Skin of body (tissue), 2 donors: Measurements from ENCODE around the gene PGPEP1. TPM values are rescaled to one million over a fixed set of nuclear protein-coding genes. Genes with fewer than 3 reads are reported as not detected.
"Not testable (repeated sequence)": the region's sequence is repeated elsewhere in the genome, so short reads cannot be mapped to it uniquely, and the experiment has no call there.

Source experiments
- DNase-seq: peaks from one replicate; lab custom pipeline; 2025; lab: John Stamatoyannopoulos, UW
- total RNA-seq: library from RNA; depleted of rRNA; stranded (reverse); fragments of >200 nt; gene quantifications from one replicate; pipeline ENCODE4 v1.2.3, GENCODE V29; 2014

Gene PGPEP1
- total RNA-seq, 1 donor from 2014 or later: 9.6 TPM

DNA sequence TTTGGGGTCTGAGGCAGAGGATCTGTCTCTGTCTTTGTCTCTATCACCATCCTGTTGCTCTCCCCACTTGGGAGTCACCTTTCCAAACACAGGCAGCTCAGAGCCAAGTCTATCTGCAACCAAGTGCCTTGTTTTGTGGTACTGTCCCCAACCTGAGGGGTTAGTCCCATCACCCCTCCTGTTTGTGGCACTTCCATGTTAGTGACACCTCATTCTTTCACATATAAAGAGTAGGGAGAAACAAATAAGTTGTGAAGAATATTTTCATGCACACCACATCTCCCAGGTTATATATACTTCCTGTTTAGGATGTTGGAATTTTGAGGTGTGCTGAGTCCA lies 49.3 kb downstream of the PGPEP1 start:
- DNase-seq: no peak

DNA sequence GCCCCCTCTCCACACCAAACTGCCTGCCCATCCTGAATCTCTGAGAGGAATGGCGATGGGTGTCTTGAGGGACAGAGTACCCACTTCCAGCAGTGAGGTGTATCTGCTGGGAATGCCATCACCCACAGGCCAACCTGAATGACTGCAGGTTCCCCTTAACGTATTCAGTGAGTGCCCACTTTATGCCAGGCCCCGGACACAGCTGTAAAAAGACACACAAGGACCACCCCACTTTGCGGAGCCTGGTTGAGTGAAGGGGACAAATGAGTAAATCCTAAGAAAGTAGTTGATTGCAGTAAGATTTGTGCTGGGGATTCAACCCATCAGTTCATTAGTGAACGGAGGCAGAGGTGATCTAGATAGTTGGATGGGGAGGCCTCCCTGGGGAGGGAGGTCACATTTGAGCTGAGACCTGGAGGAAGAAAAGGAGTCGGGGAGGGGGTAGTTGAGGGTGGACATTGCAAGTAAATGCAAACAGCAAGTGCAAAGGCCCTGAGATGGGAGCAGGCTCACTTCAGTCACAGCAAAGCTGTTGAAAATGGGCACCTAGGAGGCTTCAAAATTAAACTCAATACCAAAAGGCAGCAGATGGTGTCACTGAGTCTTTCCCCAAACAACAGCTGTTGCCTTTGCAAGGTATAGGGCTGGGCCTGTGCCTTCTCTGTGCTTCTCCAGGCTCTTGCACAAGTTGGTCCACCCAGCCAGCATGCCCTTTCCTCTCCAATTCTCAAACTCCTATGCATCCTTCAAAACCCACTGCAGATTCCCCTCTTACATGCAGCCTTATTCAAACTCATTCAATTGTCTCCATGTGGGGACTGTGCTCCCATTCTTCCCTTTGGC lies 49.9 kb downstream of the PGPEP1 start:
- DNase-seq: no peak

- DNase-seq: no peak
Observed at GRCh38 chr19:18391509-18392075, 51.2 kb downstream of the PGPEP1 start.

GRCh38 chr19:18392417-18392816 lies 52.0 kb downstream of the PGPEP1 start:
- DNase-seq: no peak

GRCh38 chr19:18392926-18393325 lies 52.5 kb downstream of the PGPEP1 start:
- no peak for DNase-seq

- DNase-seq: no peak
Observed at GRCh38 chr19:18393836-18394235, 53.4 kb downstream of the PGPEP1 start.

- no peak for DNase-seq
Observed at GRCh38 chr19:18396471-18397241, 56.3 kb downstream of the PGPEP1 start.

GRCh38 chr19:18397242-18398202 lies 57.1 kb downstream of the PGPEP1 start, which contains the start of gene LRRC25:
LRRC25 (minus strand) TSS chr19:18397622; CDS start chr19:18396963, 659 bp downstream.
- no peak for DNase-seq

DNA sequence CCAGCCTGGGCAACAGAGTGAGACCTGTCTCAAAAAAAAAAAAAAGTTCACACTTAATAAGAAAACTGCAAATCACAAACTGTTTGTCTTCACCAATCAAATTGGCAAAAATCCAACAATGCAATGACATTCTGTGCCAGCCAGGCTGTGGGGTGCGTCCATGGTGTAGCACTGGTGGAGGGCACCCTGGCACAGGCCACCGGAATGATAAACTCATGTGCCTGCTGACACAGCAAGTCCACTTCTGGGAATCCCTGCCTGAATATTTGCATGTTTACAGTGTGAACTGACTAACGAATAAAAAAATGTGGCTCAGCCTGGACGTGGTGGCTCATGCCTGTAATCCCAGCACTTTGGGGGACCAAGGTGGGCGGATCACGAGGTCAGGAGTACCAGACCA lies 58.6 kb downstream of the PGPEP1 start:
- DNase-seq: no peak

GRCh38 chr19:18401580-18402112 lies 61.2 kb downstream of the PGPEP1 start:
- DNase-seq: peak; percentile 59

GRCh38 chr19:18402455-18403248 lies 62.3 kb downstream of the PGPEP1 start:
- DNase-seq: not testable (repeated sequence)

DNA sequence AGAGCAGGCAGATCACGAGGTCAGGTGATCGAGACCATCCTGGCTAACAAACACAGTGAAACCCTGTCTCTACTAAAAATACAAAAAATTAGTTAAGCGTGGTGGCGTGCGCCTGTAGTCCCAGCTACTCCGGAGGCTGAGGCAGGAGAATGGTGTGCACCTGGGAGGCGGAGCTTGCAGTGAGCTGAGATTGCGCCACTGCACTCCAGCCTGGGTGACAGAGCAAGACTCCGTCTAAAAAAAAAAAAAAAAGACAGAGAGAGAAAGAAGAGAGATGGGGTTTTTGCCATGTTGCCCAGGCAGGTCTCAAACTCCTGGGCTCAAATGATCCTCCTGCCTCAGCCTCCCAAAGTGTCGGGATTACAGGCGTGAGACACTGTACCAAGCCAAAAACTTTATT lies 65.4 kb downstream of the PGPEP1 start:
- not testable (repeated sequence) for DNase-seq

- DNase-seq: no peak
Observed at GRCh38 chr19:18406749-18407148, 66.4 kb downstream of the PGPEP1 start.

- DNase-seq: no peak
Observed at GRCh38 chr19:18408053-18408476, 67.7 kb downstream of the PGPEP1 start.

DNA sequence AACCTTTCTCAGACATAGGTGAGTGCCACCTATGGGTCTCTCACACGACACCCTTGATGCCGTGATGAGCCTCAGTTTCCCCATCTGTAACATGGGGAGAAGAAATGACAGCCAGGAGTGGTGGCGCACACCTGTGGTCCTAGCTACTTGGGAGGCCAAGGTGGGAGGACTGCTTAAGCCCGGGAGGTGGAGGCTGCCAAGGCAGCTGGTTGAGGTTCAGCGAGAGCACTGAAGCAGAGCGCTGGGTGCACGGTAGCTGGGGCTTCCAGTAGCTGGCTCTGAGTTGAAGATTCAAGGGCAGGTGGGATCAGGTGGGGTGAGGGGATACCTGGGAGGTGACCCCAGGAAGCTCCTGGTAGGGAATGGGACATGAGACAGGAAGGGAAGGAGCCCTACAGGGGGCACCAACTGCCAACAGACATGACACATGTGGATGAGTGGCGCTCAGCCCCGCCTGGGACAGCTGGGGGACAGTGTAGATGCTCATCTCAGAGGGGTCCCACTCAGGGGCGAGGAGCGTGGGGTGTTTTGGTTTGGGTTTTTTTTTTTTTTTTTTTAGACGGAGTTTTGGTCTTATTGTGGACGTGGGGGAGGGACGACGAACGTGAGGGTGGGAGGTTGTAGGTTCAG lies 72.3 kb downstream of the PGPEP1 start:
- no peak for DNase-seq

DNA sequence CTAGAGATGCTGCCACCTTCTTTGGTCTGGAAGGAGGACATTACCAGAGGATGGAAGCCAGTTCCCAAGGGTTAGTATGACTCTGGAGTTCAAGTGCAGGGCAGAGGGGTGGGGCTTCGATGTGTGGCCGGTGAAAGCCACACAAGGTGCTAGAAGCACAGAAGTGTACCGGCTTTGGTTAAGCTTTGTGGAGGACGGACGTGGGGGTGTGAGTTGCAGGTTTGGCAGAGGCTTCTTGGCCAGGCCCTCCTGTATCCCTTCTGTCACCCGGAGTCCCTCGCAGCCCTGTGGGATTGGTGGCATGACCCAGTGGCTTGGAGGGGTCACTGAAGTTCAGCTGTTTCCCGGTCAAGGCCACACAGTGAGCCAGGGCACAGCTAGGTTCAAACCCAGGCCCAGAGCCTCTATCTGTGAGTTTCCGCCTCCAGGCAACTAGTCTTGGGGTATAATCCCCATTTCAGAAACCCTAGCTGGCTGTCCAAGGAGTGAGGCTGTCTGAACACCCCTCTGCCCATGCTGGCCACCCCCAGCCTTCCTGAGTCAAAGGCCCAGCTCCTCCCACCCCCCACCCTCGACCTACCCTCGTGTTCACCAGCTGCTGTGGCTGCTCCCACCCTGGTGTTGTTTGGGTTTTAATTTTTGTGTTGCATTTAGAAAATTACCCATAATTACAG lies 74.2 kb downstream of the PGPEP1 start:
- DNase-seq: no peak

DNA sequence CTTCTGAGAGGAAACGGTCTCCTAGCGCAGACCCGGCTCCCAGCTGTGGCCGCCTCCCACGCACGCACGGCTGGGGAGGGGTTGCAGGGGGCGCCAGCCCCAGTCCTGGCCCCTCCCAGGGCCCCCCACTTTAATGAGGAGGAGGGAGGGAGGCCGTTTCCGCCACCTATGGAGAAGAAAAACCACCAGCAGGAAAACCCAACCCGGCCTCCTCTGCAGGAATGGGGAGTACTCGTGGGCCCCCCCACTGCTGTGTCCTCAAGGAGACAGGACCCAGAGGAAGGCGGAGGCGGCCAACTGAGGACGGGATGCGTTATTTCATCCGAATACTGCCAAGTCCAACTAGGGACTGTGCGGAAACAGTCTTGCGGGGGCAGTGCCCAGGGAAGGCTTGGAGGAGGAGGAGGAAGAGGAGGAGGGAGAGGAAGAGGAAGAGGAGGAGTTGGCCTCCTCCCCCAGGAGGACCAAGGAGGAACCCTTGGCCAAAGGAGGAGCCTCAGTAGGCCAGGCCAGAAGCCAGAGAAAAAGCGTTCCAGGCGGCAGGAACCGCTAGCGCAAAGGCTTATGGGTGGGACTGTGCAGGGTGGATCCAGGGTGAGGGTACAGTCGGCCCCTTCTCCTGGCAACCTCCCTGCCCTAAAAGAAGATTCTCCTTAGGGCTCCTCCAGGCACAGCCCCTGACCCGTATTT lies 74.9 kb downstream of the PGPEP1 start:
- DNase-seq: peak; percentile 93

GRCh38 chr19:18416778-18417249 lies 76.4 kb downstream of the PGPEP1 start:
- peak; percentile 94 for DNase-seq
